Panc1 (cell line): ENCODE data around the gene RPS2. TPM values are rescaled to one million over a fixed set of nuclear protein-coding genes. Genes with fewer than 3 reads are reported as not detected.

ENCODE experiments used
- ATAC-seq: fragments of 200-7000 bp; cut with Tn5 transposase; 2 replicates; pipeline ENCODE4 v1.9.1; 2020; ENCODE audit warnings: mild to moderate bottlenecking, moderate library complexity
- BruUV-seq: library from RNA; stranded (reverse); fragments of 400-500 nt; replicated peaks from 2 replicates; lab custom pipeline; 2021; lab: Mats Ljungman, UMichigan
- CTCF ChIA-PET: fragments of 300-600 bp; sonication (Branson Sonifier 250); formaldehyde crosslinking; loops from one replicate; lab custom pipeline; 2022; ENCODE audit warnings: antibody characterized with exemption; lab: Charles Lee
- POLR2A ChIA-PET: fragments of 300-600 bp; sonication (Branson Sonifier 250); formaldehyde crosslinking; loops from one replicate; lab custom pipeline; 2022; ENCODE audit warnings: antibody characterized with exemption; lab: Charles Lee
- DNase-seq: peaks from one replicate; pipeline ENCODE4 v3.0.0-alpha.2; 2010; ENCODE audit warnings: low read depth, low spot score
- H3K27ac ChIP-seq: 2 replicates; pipeline ENCODE4 v1.5.1; 2011; ENCODE audit warnings: mild to moderate bottlenecking, low read length, inconsistent platforms
- H3K27me3 ChIP-seq: fragments of 200-500 bp; sonication (Bioruptor generic); 2 replicates; pipeline ENCODE4 v1.6.0; 2014; ENCODE audit warnings: low read length, inconsistent platforms; ENCODE audit not compliant: control insufficient read depth, insufficient read depth
- H3K36me3 ChIP-seq: fragments of 200-500 bp; sonication (Bioruptor generic); 2 replicates; pipeline ENCODE4 v1.5.1; 2014; ENCODE audit warnings: inconsistent platforms, mild to moderate bottlenecking, low read length, moderate library complexity; ENCODE audit not compliant: control insufficient read depth, insufficient read depth
- H3K4me1 ChIP-seq: 2 replicates; pipeline ENCODE4 v1.5.1; 2011; ENCODE audit warnings: inconsistent platforms, mild to moderate bottlenecking, low read length, moderate library complexity; ENCODE audit not compliant: control insufficient read depth, insufficient read depth
- H3K4me3 ChIP-seq, 2 experiments: 2 replicates each; pipeline ENCODE4 v1.5.1; 2011 to 2012; ENCODE audit warnings: low read depth in 2 of 2, low read length in 2 of 2, mild to moderate bottlenecking in 2 of 2, inconsistent platforms in 1 of 2, moderate library complexity in 1 of 2
- H3K9me3 ChIP-seq: fragments of 200-500 bp; sonication (Bioruptor generic); 2 replicates; pipeline ENCODE4 v1.5.1; 2014; ENCODE audit warnings: low read depth, mild to moderate bottlenecking, inconsistent platforms, low read length, moderate library complexity; ENCODE audit not compliant: control insufficient read depth, insufficient read depth
- POLR2AphosphoS5 ChIP-seq: IDR thresholded peaks from 2 replicates; pipeline ENCODE4 v1.6.1; 2012; ENCODE audit warnings: mild to moderate bottlenecking, low read depth, low read length, moderate library complexity
- REST ChIP-seq, 2 experiments: IDR thresholded peaks; 2 replicates each; pipeline ENCODE4 v1.6.1; 2011 to 2012; ENCODE audit warnings: low read depth in 2 of 2, control low read depth in 1 of 2, low read length in 1 of 2, mild to moderate bottlenecking in 1 of 2, moderate library complexity in 1 of 2; ENCODE audit not compliant: insufficient read depth in 1 of 2
- SIN3A ChIP-seq: IDR thresholded peaks from 2 replicates; pipeline ENCODE4 v1.6.1; 2012; ENCODE audit warnings: low read depth, mild to moderate bottlenecking, low read length, moderate library complexity, borderline replicate concordance; ENCODE audit not compliant: insufficient read depth
- TCF7L2 ChIP-seq: IDR thresholded peaks from 2 replicates; pipeline ENCODE4 v1.6.1; 2011; ENCODE audit warnings: mild to moderate bottlenecking, low read depth, low read length, inconsistent platforms
- in situ Hi-C: cut with HindIII; loops from 2 replicates; pipeline ENCODE4 v1.10.0; 2016; ENCODE audit warnings: low sequenced_read_pairs, low pct_unique_long_range_greater_than_20kb
- intact Hi-C: fragments of 100-400 bp; cut with micrococcal nuclease; formaldehyde crosslinking; loops from one replicate; pipeline ENCODE4 v1.10.0; 2022; ENCODE audit not compliant: unreplicated experiment
- total RNA-seq: library from RNA; stranded (reverse); gene quantifications from one replicate; pipeline ENCODE4 v1.2.1, GENCODE V29; 2021; ENCODE audit not compliant: unreplicated experiment
- TF ChIP-seq, protein P1 (sequence below): fragments of 450-650 bp; IDR thresholded peaks from 2 replicates; pipeline ENCODE4 v1.5.1; 2017; ENCODE audit warnings: mild to moderate bottlenecking

Gene RPS2
- total RNA-seq, 1 experiment from 2014 or later, result 2,794 TPM

DNA sequence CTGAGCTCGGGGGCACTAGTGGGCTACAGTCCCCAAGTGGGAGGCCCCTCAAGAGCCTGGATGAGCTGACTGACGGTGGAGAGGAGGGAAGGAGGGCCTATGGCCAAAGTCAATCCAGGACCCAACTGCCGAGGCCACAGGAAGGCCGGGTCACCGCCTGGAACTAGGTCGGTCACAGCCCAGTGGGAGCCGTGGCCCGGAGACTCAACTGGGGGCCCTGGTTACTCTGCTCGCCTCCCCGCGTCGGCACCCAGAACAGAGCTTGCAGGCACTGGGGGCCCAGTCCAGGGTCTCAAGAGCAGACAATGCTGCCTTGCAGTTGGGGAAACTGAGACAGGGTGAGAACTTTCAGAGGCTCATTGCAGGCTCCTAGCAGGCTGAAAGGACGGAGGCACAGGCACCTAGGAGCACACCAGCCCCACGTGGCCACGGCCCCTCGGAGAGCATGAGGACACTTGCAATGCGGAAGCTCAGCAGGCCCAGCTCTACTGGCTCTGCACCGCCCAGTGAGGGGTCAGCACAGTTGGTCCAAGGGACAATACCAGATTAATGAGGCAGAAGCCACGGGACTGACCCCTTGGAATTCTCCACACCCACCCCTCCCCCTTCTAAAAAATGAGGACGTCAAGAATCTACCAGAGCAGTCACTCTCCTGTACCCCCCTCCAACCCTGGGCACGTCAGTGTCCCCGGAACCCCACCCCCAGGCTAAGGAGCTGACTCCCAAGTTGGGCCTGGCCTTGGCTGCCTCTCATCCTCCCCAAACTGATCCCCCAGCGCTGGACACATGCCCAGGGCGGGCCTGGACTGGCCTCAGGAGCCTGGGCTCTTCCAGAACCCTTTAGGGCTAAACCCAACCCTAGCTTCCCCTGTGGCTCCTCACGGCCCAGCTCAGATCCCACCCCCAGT, 48.6 kb downstream of the RPS2 start:
- H3K9me3 ChIP-seq, result no peaks in the 10 kb centered on the region
- intact Hi-C loops, result no loop called here
- in situ Hi-C loops, result no loop called here
- H3K36me3 ChIP-seq, result no peaks in the 10 kb centered on the region
- ATAC-seq, result no peak
- DNase-seq, result no peak
- TF ChIP-seq TCF7L2, result no peak
- TF ChIP-seq, protein P1, sequence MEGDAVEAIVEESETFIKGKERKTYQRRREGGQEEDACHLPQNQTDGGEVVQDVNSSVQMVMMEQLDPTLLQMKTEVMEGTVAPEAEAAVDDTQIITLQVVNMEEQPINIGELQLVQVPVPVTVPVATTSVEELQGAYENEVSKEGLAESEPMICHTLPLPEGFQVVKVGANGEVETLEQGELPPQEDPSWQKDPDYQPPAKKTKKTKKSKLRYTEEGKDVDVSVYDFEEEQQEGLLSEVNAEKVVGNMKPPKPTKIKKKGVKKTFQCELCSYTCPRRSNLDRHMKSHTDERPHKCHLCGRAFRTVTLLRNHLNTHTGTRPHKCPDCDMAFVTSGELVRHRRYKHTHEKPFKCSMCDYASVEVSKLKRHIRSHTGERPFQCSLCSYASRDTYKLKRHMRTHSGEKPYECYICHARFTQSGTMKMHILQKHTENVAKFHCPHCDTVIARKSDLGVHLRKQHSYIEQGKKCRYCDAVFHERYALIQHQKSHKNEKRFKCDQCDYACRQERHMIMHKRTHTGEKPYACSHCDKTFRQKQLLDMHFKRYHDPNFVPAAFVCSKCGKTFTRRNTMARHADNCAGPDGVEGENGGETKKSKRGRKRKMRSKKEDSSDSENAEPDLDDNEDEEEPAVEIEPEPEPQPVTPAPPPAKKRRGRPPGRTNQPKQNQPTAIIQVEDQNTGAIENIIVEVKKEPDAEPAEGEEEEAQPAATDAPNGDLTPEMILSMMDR, result no peak
- TF ChIP-seq SIN3A, result no peak
- BruUV-seq, result no TSS peak
- no peak overlapping the region for H3K4me3 ChIP-seq
- H3K27me3 ChIP-seq, result peaks cover 2% of the 10 kb centered on the region; the same call in 1 of the 2 replicates
- H3K27ac ChIP-seq, result no peak overlapping the region
- CTCF ChIA-PET, result no interaction called here
- peaks cover 24% of the 10 kb centered on the region for H3K4me1 ChIP-seq
- POLR2A ChIA-PET, result interaction anchor here (0.6 kb wide), 1 partner anchor 16 kb away, joined by 12 read pairs; no protein-coding TSS in a partner anchor

DNA sequence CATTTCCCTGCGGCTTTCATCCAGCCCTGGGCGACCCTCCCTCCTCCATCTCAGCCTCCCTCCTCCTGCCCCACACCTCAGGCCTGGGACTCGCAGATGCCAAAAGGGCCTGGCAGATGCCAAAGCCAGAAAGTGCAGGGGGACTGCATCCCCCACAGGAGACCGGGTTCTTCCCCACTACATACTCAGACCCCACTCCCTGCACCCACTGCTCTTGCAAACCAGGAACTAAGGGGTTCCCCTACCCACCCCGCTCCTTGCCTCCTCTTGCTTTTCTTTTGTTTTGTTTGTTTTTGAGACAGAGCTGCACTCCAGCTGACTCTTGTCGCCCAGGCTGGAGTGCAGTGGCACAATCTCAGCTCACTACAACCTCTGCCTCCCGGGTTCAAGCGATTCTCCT, 49.6 kb downstream of the RPS2 start:
- ChIA-PET CTCF (interaction anchor here (0.6 kb wide), 1 partner anchor 25 kb away, joined by 3 read pairs; no protein-coding TSS in a partner anchor), POLR2A (no interaction called here)
- Histone ChIP-seq H3K4me1 (peaks cover 18% of the 10 kb centered on the region), H3K36me3 (no peaks in the 10 kb centered on the region), H3K27ac (no peak overlapping the region), H3K9me3 (no peaks in the 10 kb centered on the region), H3K27me3 (peaks cover 2% of the 10 kb centered on the region; the same call in 1 of the 2 replicates), H3K4me3 (no peak overlapping the region)
- TF ChIP-seq REST (IDR thresholded peaks at IDR 0.05; ENCODE audit: insufficient read depth in 1 of 2, low read depth in 2 of 2, low read length in 1 of 2), result no peak
- no peak for TF ChIP-seq SIN3A
- TF ChIP-seq TCF7L2, result no peak
- TF ChIP-seq, protein P1, result no peak
- no peak for TF ChIP-seq POLR2AphosphoS5
- no peak for DNase-seq
- no peak for ATAC-seq
- in situ Hi-C loops, result no loop called here
- intact Hi-C loops, result no loop called here
- no TSS peak for BruUV-seq
